ENCODE data around the gene ZNF337.

The ZNF337 gene

DNA sequence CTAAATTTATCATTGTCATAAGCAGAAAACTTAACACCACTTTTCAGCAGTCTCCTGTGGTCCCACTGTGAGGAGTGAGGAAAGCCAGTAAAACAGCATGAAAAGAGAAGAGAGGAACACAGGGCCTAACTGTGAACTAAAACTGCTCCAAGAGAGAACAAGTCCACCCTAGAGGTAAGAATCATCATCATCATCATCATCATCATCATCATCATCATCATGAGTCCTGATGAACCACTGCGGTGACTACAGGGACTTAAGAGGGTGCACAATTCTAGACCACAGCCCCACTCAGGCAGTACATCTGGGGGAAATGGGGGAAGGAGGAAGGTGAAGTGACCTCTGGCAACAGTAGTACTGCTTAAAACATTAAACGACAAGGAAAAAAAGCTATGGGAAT is 13.6 kb downstream of the ZNF337 start:
- TF ChIP-seq EGR1 (IDR thresholded peaks at IDR 0.05) (no peak), FOXM1 (IDR thresholded peaks at IDR 0.05; ENCODE audit: borderline replicate concordance, low read depth) (no peak), TCF12 (IDR thresholded peaks at IDR 0.05; ENCODE audit: low read depth) (no peak), ZBTB7A (IDR thresholded peaks at IDR 0.05; ENCODE audit: low read depth) (no peak), EP300 (IDR thresholded peaks at IDR 0.05; ENCODE audit: borderline replicate concordance) (no peak), CREB1 (IDR thresholded peaks at IDR 0.05; ENCODE audit: low read depth) (no peak), TAF1 (IDR thresholded peaks at IDR 0.05; ENCODE audit: low read depth) (no peak), NFIC (IDR thresholded peaks at IDR 0.05) (no peak), RAD21 (IDR thresholded peaks at IDR 0.05; ENCODE audit: low read depth) (no peak), CEBPB (IDR thresholded peaks at IDR 0.05) (no peak)
- TF ChIP-seq, protein P1, sequence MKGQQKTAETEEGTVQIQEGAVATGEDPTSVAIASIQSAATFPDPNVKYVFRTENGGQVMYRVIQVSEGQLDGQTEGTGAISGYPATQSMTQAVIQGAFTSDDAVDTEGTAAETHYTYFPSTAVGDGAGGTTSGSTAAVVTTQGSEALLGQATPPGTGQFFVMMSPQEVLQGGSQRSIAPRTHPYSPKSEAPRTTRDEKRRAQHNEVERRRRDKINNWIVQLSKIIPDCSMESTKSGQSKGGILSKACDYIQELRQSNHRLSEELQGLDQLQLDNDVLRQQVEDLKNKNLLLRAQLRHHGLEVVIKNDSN (IDR thresholded peaks at IDR 0.05), result no peak
- TF ChIP-seq, protein P2, sequence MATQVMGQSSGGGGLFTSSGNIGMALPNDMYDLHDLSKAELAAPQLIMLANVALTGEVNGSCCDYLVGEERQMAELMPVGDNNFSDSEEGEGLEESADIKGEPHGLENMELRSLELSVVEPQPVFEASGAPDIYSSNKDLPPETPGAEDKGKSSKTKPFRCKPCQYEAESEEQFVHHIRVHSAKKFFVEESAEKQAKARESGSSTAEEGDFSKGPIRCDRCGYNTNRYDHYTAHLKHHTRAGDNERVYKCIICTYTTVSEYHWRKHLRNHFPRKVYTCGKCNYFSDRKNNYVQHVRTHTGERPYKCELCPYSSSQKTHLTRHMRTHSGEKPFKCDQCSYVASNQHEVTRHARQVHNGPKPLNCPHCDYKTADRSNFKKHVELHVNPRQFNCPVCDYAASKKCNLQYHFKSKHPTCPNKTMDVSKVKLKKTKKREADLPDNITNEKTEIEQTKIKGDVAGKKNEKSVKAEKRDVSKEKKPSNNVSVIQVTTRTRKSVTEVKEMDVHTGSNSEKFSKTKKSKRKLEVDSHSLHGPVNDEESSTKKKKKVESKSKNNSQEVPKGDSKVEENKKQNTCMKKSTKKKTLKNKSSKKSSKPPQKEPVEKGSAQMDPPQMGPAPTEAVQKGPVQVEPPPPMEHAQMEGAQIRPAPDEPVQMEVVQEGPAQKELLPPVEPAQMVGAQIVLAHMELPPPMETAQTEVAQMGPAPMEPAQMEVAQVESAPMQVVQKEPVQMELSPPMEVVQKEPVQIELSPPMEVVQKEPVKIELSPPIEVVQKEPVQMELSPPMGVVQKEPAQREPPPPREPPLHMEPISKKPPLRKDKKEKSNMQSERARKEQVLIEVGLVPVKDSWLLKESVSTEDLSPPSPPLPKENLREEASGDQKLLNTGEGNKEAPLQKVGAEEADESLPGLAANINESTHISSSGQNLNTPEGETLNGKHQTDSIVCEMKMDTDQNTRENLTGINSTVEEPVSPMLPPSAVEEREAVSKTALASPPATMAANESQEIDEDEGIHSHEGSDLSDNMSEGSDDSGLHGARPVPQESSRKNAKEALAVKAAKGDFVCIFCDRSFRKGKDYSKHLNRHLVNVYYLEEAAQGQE (IDR thresholded peaks at IDR 0.05; ENCODE audit: low read depth), result no peak

DNA sequence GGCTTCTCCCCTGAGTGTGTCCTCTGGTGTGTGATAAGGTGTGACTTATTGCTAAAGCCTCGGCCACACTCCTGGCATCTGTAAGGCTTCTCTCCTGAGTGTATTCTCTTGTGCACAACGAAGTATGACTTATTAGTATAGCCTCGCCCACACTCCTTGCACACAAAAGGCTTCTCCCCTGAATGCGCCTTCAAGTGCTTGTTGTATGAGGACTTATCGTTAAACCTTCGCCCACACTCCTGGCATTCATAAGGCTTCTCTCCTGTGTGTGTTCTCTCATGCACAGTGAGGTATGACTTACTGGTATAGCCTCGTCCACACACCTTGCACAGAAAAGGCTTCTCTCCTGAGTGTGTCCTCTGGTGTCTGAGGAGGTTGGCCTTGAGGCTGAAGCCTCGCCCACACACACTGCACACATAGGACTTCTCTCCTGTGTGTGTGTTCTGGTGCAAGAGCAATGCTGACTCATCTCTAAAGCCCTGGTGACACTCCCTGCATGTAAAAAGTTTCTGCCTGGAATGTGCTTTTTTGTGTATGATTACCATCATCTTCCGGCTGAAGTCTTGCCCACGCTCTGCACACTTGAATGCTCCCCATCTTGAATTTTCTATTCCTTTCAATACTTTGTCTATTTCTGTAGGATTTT is 20.4 kb downstream of the ZNF337 start:
- TF ChIP-seq NFIC (IDR thresholded peaks at IDR 0.05) (no peak), FOXM1 (IDR thresholded peaks at IDR 0.05; ENCODE audit: borderline replicate concordance, low read depth) (no peak), CREB1 (IDR thresholded peaks at IDR 0.05; ENCODE audit: low read depth) (no peak), TAF1 (IDR thresholded peaks at IDR 0.05; ENCODE audit: low read depth) (no peak), TCF12 (IDR thresholded peaks at IDR 0.05; ENCODE audit: low read depth) (no peak), YY1 (IDR thresholded peaks at IDR 0.05; ENCODE audit: low read depth) (no peak), CEBPB (IDR thresholded peaks at IDR 0.05) (no peak), RAD21 (IDR thresholded peaks at IDR 0.05; ENCODE audit: low read depth) (no peak)
- TF ChIP-seq, protein P3, sequence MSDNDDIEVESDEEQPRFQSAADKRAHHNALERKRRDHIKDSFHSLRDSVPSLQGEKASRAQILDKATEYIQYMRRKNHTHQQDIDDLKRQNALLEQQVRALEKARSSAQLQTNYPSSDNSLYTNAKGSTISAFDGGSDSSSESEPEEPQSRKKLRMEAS (IDR thresholded peaks at IDR 0.05), result no peak
- TF ChIP-seq, protein P2 (IDR thresholded peaks at IDR 0.05; ENCODE audit: low read depth), result no peak

DNA sequence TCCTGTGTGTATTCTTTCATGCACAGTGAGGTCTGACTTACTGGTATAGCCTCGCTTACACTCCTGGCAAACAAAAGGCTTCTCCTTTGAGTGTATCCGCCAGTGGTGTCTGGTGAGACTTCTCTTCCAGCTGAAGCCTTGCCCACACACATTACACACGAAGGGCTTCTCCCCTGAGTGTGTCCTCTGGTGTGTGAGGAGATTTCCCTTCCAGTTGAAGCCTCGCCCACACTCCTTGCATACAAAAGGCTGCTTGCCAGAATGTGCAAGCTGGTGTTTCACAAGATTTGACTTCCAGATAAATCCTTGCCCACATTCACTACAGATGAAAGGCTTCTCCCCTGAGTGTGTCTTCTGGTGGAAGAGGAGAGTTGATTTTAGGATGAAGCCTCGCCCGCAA is 21.5 kb downstream of the ZNF337 start:
- TF ChIP-seq, protein P2 (IDR thresholded peaks at IDR 0.05; ENCODE audit: low read depth), result no peak
- TF ChIP-seq, protein P1 (IDR thresholded peaks at IDR 0.05), result no peak
- TF ChIP-seq TAF1 (IDR thresholded peaks at IDR 0.05; ENCODE audit: low read depth) (no peak), YY1 (IDR thresholded peaks at IDR 0.05; ENCODE audit: low read depth) (no peak), ZBTB7A (IDR thresholded peaks at IDR 0.05; ENCODE audit: low read depth) (no peak), RAD21 (IDR thresholded peaks at IDR 0.05; ENCODE audit: low read depth) (no peak), FOXM1 (IDR thresholded peaks at IDR 0.05; ENCODE audit: borderline replicate concordance, low read depth) (no peak), TEAD4 (IDR thresholded peaks at IDR 0.05) (no peak), CEBPB (IDR thresholded peaks at IDR 0.05) (no peak), TCF12 (IDR thresholded peaks at IDR 0.05; ENCODE audit: low read depth) (no peak), EP300 (IDR thresholded peaks at IDR 0.05; ENCODE audit: borderline replicate concordance) (no peak), EGR1 (IDR thresholded peaks at IDR 0.05) (no peak), CREB1 (IDR thresholded peaks at IDR 0.05; ENCODE audit: low read depth) (no peak), NFIC (IDR thresholded peaks at IDR 0.05) (no peak)
- TF ChIP-seq, protein P3 (IDR thresholded peaks at IDR 0.05), result no peak

DNA sequence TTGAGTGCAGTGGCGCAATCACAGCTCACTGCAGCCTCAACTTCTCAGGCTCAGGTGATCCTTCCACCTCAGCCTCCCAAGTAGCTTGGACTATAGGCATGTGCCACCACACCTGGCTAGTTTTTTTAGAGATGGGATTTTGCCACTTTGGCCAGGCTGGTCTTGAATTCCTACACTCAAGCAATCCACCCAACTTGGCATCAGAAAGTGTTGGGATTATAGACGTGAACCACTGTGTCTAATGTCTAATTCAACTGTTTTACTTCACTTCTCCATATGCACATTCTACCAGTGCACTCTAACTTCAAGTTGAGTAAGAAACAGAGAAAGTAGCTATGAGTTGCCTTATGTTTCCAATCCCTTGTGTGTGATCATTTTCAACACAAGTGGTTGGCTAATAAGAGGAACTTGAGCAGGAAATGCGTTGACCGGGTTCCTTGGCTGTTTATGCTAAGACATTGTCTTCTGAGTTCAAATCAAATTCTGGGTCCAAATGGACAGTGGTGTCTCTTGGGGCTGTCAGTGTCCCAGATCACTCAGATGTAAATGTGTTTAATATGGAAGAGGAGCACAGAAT is 23.9 kb downstream of the ZNF337 start:
- no peak for TF ChIP-seq TAF1 (IDR thresholded peaks at IDR 0.05; ENCODE audit: low read depth)
- TF ChIP-seq, protein P1 (IDR thresholded peaks at IDR 0.05), result no peak
- TF ChIP-seq EP300 (IDR thresholded peaks at IDR 0.05; ENCODE audit: borderline replicate concordance), result no peak
- no peak for TF ChIP-seq YY1 (IDR thresholded peaks at IDR 0.05; ENCODE audit: low read depth)
- no peak for TF ChIP-seq NFIC (IDR thresholded peaks at IDR 0.05)
- TF ChIP-seq RAD21 (IDR thresholded peaks at IDR 0.05; ENCODE audit: low read depth), result no peak
